ENCODE measurements around the gene GLCE.

- TF ChIP-seq HMGXB4 (CRISPR knock-in tag; IDR thresholded peaks at IDR 0.05) (no peak), ZMAT4 (CRISPR knock-in tag; IDR thresholded peaks at IDR 0.05) (no peak), CTCF (IDR thresholded peaks at IDR 0.05) (no peak), ARID4B (CRISPR knock-in tag; IDR thresholded peaks at IDR 0.05; ENCODE audit: borderline replicate concordance) (no peak), MAX (CRISPR knock-in tag; IDR thresholded peaks at IDR 0.05) (no peak), CDX4 (CRISPR knock-in tag; IDR thresholded peaks at IDR 0.05; ENCODE audit: borderline replicate concordance) (no peak), ZNF317 (CRISPR knock-in tag; IDR thresholded peaks at IDR 0.05; ENCODE audit: borderline replicate concordance, low read depth) (no peak), E2F1 (CRISPR knock-in tag; IDR thresholded peaks at IDR 0.05) (no peak), CREB1 (CRISPR knock-in tag; IDR thresholded peaks at IDR 0.05) (no peak), ATF1 (CRISPR knock-in tag; IDR thresholded peaks at IDR 0.05) (no peak), SP1 (CRISPR knock-in tag; conservative IDR thresholded peaks at IDR 0.05) (no peak), IRF2 (CRISPR knock-in tag; IDR thresholded peaks at IDR 0.05; ENCODE audit: borderline replicate concordance, low read depth) (no peak), ZNF232 (CRISPR knock-in tag; IDR thresholded peaks at IDR 0.05) (no peak)
Observed at GRCh38 chr15:69244798-69245197, 84.4 kb downstream of the GLCE start.

Measured in WTC11 (cell line).